Neutrophil (primary cell): ENCODE measurements around the gene LRG1.

ENCODE experiments used
- H3K27ac ChIP-seq: fragments of 200-600 bp; sonication (generic); 2 replicates; pipeline ENCODE4 v1.5.1; 2016; ENCODE audit warnings: mild to moderate bottlenecking, moderate library complexity
- H3K27me3 ChIP-seq: fragments of 200-600 bp; sonication (generic); 2 replicates; pipeline ENCODE4 v1.6.0; 2016; ENCODE audit warnings: mild to moderate bottlenecking
- H3K36me3 ChIP-seq: fragments of 200-600 bp; sonication (generic); 2 replicates; pipeline ENCODE4 v1.5.1; 2017
- H3K4me1 ChIP-seq, 2 experiments: fragments of 200-600 bp in 1 of 2; sonication (generic) in 1 of 2; 1 replicate in 1 of 2; 2 replicates in 1 of 2; pipeline versions ENCODE4 v1.5.1 to v1.6.1; 2013 to 2016; ENCODE audit warnings: low read depth in 1 of 2, low read length in 1 of 2, mild to moderate bottlenecking in 1 of 2, moderate library complexity in 1 of 2; ENCODE audit not compliant: control insufficient read depth in 1 of 2, insufficient read depth in 1 of 2
- H3K4me3 ChIP-seq, 2 experiments: fragments of 200-600 bp in 1 of 2; sonication (generic) in 1 of 2; 1 replicate in 1 of 2; 2 replicates in 1 of 2; pipeline ENCODE4 v1.5.1; 2013 to 2016; ENCODE audit warnings: low read depth in 1 of 2, low read length in 1 of 2, mild to moderate bottlenecking in 1 of 2, moderate library complexity in 1 of 2
- H3K9me3 ChIP-seq: fragments of 200-600 bp; sonication (generic); 2 replicates; pipeline ENCODE4 v1.5.1; 2016
- CTCF ChIP-seq: fragments of 200-600 bp; sonication (generic); IDR thresholded peaks from 2 replicates; pipeline ENCODE4 v1.5.1; 2016; ENCODE audit warnings: antibody characterized with exemption

LRG1 gene

GRCh38 chr19:4523306-4524110, 16.3 kb downstream of the LRG1 start:
- Histone ChIP-seq H3K4me1 (peaks cover 8 to 22% of the 10 kb centered on the region in 2 experiments), H3K4me3 (no peak overlapping the region), H3K36me3 (peaks cover 52% of the 10 kb centered on the region), H3K9me3 (no peaks in the 10 kb centered on the region), H3K27me3 (no peaks in the 10 kb centered on the region), H3K27ac (no peak overlapping the region)
- peak; percentile 71 for TF ChIP-seq CTCF

- no peak for TF ChIP-seq CTCF
- no peaks in the 10 kb centered on the region for H3K9me3 ChIP-seq
- H3K4me3 ChIP-seq = no peak overlapping the region
- H3K36me3 ChIP-seq = peaks cover 52% of the 10 kb centered on the region
- no peak overlapping the region for H3K27ac ChIP-seq
- H3K4me1 ChIP-seq = peaks cover 14 to 28% of the 10 kb centered on the region in 2 experiments
- H3K27me3 ChIP-seq = no peaks in the 10 kb centered on the region
These were observed 17.4 kb downstream of the LRG1 start for GRCh38 chr19:4522291-4523002.

- no peaks in the 10 kb centered on the region for H3K27me3 ChIP-seq
- peaks cover 58% of the 10 kb centered on the region for H3K36me3 ChIP-seq
- TF ChIP-seq CTCF = no peak
- H3K9me3 ChIP-seq = no peaks in the 10 kb centered on the region
- H3K4me1 ChIP-seq = peaks cover 14 to 28% of the 10 kb centered on the region in 2 experiments
- H3K4me3 ChIP-seq = no peak overlapping the region
- H3K27ac ChIP-seq = no peak overlapping the region
These were observed 18.0 kb downstream of the LRG1 start for GRCh38 chr19:4521888-4522242.

- H3K36me3 ChIP-seq = peaks cover 59% of the 10 kb centered on the region
These were observed 18.5 kb downstream of the LRG1 start for GRCh38 chr19:4521170-4521887.

More at GRCh38 chr19:4521170-4521887, 18.5 kb downstream of the LRG1 start:
- no peaks in the 10 kb centered on the region for H3K27me3 ChIP-seq
- H3K9me3 ChIP-seq = no peaks in the 10 kb centered on the region
- no peak overlapping the region for H3K4me3 ChIP-seq
- no peak for TF ChIP-seq CTCF
- H3K27ac ChIP-seq = no peak overlapping the region
- peaks cover 14 to 28% of the 10 kb centered on the region in 2 experiments for H3K4me1 ChIP-seq
